LNCaP clone FGC (cell line): Measurements from ENCODE around the gene AADACL4.

ENCODE experiments used
- DNase-seq: peaks from one replicate; pipeline ENCODE4 v3.0.0-alpha.2; 2011; ENCODE audit warnings: low read depth
- H3K4me3 ChIP-seq: 2 replicates; pipeline ENCODE4 v1.5.1; 2011; ENCODE audit warnings: mild to moderate bottlenecking, low read depth, low read length, control low read depth
- CTCF ChIP-seq: IDR thresholded peaks from 2 replicates; pipeline ENCODE4 v1.5.1; 2012; ENCODE audit warnings: mild to moderate bottlenecking; ENCODE audit not compliant: control insufficient read depth, insufficient read depth; ENCODE audit errors: extremely low read depth

The AADACL4 gene

GRCh38 chr1:12610941-12611340 lies 32.9 kb upstream of the AADACL4 start:
- no peak for TF ChIP-seq CTCF
- DNase-seq, result no peak
- H3K4me3 ChIP-seq, result no peak overlapping the region

- no peak for DNase-seq
- no peak for TF ChIP-seq CTCF
- no peak overlapping the region for H3K4me3 ChIP-seq
Observed at GRCh38 chr1:12613180-12613579, 30.7 kb upstream of the AADACL4 start.

- DNase-seq, result no peak
- no peak for TF ChIP-seq CTCF
- H3K4me3 ChIP-seq, result peak overlapping the region; percentile 61; the same call in 1 of the 2 replicates
Observed at GRCh38 chr1:12614402-12615158, 29.3 kb upstream of the AADACL4 start.

GRCh38 chr1:12615159-12615864 lies 28.6 kb upstream of the AADACL4 start:
- H3K4me3 ChIP-seq, result peak overlapping the region; percentile 61
- DNase-seq, result no peak
- no peak for TF ChIP-seq CTCF

- peak overlapping the region; percentile 61 for H3K4me3 ChIP-seq
- TF ChIP-seq CTCF, result no peak
- DNase-seq, result peak; percentile 47
Observed at GRCh38 chr1:12615865-12616708, 27.8 kb upstream of the AADACL4 start.

GRCh38 chr1:12616709-12617373 lies 27.0 kb upstream of the AADACL4 start:
- H3K4me3 ChIP-seq, result peak overlapping the region; percentile 61
- no peak for TF ChIP-seq CTCF
- no peak for DNase-seq
